Fibroblast of lung (primary cell): ENCODE measurements around the gene CDH24.

Experiments used
- EZH2 ChIP-seq: IDR thresholded peaks from 2 replicates; pipeline ENCODE4 v1.5.1; 2012; ENCODE audit warnings: low read length, control low read depth, mild to moderate bottlenecking; ENCODE audit errors: missing control alignments
- TF ChIP-seq, protein P1 (sequence below), 2 donors: IDR thresholded peaks in 1 of 2; conservative IDR thresholded peaks in 1 of 2; 1 replicate in 1 of 2; 2 replicates in 1 of 2; pipeline ENCODE4 v1.5.1; 2011 to 2012; ENCODE audit warnings: low read length in 2 of 2, control low read depth in 1 of 2, inconsistent platforms in 1 of 2, low read depth in 1 of 2, mild to moderate bottlenecking in 1 of 2

DNA sequence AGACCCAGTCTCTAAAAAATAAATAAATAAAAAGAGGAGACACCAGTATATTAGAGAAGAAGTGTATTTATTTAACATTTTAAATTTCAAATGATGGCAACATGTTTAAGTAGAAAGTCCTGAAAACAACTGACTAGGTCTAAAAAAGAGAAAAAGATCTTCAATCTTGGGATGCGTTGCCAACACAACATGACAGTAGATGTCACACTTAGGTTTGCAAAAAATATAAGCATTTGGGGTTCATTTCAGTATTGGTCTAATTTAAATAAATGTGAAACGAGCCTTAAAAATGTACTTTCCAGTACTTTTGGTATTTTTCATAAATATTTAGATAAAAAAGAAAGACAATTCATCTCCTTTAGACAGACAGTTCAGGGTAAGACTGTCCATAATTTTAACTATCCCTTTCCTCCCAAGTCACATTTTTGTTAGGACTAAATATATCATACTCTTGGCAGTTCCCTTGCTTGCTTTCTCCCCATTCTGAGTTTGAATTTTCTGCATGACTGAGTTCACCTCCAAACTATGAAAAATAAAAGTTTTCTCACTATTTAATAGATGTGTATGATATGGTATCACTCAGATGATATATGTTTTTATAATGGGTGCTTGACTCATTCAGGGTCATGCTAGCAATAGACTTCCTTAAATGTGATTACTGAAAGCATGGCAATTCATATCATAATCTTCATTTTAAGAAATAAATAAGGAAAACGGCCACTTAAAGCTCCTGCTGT is 51.7 kb downstream of the CDH24 start:
- TF ChIP-seq, protein P1, sequence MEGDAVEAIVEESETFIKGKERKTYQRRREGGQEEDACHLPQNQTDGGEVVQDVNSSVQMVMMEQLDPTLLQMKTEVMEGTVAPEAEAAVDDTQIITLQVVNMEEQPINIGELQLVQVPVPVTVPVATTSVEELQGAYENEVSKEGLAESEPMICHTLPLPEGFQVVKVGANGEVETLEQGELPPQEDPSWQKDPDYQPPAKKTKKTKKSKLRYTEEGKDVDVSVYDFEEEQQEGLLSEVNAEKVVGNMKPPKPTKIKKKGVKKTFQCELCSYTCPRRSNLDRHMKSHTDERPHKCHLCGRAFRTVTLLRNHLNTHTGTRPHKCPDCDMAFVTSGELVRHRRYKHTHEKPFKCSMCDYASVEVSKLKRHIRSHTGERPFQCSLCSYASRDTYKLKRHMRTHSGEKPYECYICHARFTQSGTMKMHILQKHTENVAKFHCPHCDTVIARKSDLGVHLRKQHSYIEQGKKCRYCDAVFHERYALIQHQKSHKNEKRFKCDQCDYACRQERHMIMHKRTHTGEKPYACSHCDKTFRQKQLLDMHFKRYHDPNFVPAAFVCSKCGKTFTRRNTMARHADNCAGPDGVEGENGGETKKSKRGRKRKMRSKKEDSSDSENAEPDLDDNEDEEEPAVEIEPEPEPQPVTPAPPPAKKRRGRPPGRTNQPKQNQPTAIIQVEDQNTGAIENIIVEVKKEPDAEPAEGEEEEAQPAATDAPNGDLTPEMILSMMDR (conservative IDR thresholded peaks at IDR 0.05 in 1 of 2, IDR thresholded peaks at IDR 0.05 in 1 of 2; ENCODE audit: low read depth in 1 of 2, low read length in 2 of 2), result no peak
- TF ChIP-seq EZH2, result no peak
